ENCODE measurements around the gene PLPP1. TPM values are rescaled to one million over a fixed set of nuclear protein-coding genes. Genes with fewer than 3 reads are reported as not detected.
"Not testable (repeated sequence)": the region's sequence is repeated elsewhere in the genome, so short reads cannot be mapped to it uniquely, and the experiment has no call there.

The PLPP1 gene
- total RNA-seq, 1 donor from 2014 or later = 79.5 TPM

GRCh38 chr5:55511010-55511409 lies 23.8 kb downstream of the PLPP1 start:
- ATAC-seq = no peak
- intact Hi-C loops (cut with DNase I) = no loop called here
- DNase-seq (ENCODE audit: low spot score) = no peak

GRCh38 chr5:55510523-55510880 lies 24.3 kb downstream of the PLPP1 start:
- DNase-seq (ENCODE audit: low spot score) (no peak), ATAC-seq (no peak)
- intact Hi-C loops (cut with DNase I) = no loop called here

DNA sequence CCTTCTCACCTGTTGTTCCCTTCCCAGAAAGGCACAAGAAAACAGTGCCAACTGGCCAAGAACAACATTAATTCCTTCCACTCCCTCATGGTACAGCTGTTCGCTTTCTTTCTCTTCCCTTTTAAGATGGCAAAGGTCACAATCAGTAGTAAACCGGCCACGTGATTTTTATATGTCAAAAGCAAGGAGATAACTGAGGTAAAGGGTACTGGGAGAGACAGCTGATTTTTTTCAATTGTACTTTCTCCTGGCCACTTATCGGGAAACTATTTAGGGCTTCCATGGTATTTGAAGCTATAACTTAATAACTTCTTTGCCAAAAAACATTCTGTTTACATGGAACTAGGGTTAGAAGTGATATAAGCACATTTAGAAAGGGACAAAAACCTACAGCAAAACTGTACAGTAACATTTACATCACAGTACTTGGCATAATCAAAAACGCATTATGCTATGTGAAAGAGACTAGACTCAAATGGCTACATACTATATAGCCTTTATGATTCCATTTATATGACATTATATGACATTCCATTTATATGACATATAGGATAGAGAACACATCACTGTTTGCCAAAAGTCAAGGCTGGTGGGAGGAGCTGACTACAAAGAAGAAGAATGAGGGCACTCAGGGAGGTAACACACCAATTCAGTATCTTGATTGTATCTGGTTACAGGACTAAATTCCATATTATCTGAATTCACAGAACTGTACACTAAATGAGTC lies 24.8 kb downstream of the PLPP1 start:
- DNase-seq (ENCODE audit: low spot score) (no peak), ATAC-seq (peak; percentile 51)
- intact Hi-C loops (cut with DNase I) = no loop called here

DNA sequence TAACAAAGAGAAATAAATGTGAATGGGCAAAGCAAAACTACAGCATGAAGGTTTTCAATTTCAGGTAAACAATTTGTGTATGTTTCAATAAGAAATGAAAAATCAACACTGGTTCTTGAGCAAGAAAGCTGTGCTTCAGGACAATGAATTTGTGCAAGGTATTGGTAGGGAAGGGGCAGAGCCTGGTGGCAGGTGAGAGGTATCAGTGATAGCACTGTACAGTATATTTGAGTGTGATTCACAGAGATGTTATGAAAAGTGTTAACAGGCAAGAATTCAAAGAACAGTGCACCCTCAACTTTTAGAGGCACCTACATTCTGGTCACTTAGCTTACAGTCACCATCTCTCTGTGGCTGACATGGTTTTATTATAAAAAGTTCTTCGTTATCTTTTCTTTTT lies 25.7 kb downstream of the PLPP1 start:
- ATAC-seq (no peak), DNase-seq (ENCODE audit: low spot score) (no peak)
- intact Hi-C loops (cut with DNase I) = no loop called here

- intact Hi-C loops (cut with DNase I) = no loop called here
- DNase-seq (ENCODE audit: low spot score) (no peak), ATAC-seq (no peak)
These were observed 27.2 kb downstream of the PLPP1 start for GRCh38 chr5:55507574-55507973.

DNA sequence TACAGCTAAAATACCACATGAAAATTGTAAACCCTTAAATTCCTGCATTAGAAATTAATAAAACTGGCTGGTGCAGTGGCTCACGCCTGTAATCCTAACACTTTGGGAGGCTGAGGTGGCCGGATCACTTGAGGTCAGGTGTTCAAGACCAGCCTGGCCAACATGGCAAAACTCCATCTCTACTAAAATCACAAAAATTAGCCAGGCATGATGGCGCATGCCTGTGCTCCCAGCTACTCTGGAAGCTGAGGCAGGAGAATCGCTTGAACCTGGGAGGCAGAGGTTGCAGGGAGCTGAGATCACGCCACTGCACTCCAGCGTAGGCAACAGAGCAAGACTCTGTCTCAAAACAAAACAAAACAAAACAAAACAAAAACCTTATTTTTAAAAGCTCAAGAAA lies 29.1 kb downstream of the PLPP1 start:
- DNase-seq (ENCODE audit: low spot score); intact Hi-C loops (cut with DNase I); ATAC-seq: not testable (repeated sequence)

- intact Hi-C loops (cut with DNase I); DNase-seq (ENCODE audit: low spot score); ATAC-seq: not testable (repeated sequence)
These were observed 30.8 kb downstream of the PLPP1 start for GRCh38 chr5:55503917-55504316.

DNA sequence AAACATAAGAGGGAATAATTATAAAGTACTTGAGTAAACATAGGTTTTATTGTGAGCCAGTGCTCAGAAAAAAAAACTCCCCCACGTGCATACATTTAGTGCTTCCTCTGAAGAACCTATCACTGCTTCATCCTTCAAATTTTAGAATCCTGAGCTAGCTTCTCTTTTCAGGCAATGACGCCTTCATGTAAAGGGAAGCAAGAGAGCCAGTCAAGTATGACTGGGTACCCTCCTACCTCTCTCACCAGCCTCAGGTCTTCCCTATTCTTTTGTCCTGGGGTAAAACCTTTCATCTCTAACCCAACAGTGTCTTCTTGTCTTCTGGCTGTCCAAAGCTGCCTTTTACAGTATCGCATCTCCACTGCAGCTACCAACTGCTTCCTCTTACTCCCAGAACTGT lies 32.0 kb downstream of the PLPP1 start:
- intact Hi-C loops (cut with DNase I) = no loop called here
- DNase-seq (ENCODE audit: low spot score) = no peak
- no peak for ATAC-seq

GRCh38 chr5:55498457-55498856 lies 36.3 kb downstream of the PLPP1 start:
- intact Hi-C loops (cut with DNase I) = no loop called here
- DNase-seq (ENCODE audit: low spot score) (no peak), ATAC-seq (no peak)

- intact Hi-C loops (cut with DNase I) = no loop called here
- ATAC-seq (no peak), DNase-seq (ENCODE audit: low spot score) (no peak)
These were observed 37.1 kb downstream of the PLPP1 start for GRCh38 chr5:55497712-55498111.

DNA sequence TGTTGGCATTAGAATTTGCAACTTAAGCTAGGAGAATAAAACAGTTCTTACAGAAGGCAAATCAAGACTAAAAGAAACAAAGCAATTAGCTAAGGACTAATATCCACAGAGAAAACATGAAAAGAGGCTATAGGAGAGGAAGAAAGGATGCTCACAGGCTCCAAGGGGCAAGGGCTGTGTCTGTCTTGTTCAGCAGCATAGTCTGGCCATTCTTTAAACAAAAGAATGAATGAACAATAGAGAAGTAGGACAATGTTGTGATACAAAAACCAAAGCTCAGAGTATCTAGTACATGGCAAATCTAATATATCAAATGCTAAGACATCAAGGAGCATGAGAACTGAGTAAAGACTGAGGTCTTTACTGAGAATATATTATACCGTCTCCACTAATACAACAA lies 39.5 kb downstream of the PLPP1 start:
- intact Hi-C loops (cut with DNase I) = no loop called here
- no peak for DNase-seq (ENCODE audit: low spot score)
- ATAC-seq = no peak

DNA sequence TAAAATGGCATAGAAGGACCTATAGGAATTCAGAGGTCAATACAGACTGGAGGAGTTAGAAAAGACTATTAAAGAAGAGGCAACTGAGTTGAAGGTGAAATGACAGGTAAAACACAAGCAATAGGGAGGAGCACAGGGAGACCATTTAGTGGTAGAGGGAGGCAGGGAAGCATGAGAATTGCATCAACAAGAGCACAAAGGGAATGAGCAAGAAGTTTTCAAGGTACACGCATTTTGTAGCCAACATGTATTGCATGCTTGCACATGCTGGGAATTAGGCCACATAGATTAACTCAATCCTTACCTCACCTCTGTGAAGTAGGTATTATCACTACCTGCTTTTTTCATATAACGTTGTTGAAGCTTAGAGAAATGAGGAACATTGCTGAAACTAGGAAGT lies 42.3 kb downstream of the PLPP1 start:
- intact Hi-C loops (cut with DNase I) = no loop called here
- DNase-seq (ENCODE audit: low spot score) = no peak

DNA sequence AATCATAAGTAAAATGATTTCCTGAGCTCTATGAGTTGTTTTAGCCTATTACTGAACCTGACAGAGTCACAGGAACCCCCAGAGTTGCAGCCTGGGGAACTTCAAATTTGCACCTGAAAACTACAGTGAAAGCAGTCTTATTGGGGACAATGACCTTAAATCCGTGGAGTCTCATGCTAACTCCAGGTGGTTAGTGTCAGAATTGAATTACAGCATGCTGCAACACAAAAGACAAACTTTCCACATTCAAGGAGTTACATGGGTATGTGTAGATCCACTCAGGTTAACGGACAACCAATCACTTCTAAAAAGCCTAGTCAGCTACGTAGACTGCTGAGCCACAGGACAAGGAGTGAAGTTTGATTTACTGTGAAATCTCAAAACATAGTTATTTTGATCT lies 49.7 kb downstream of the PLPP1 start:
- ATAC-seq (no peak), DNase-seq (ENCODE audit: low spot score) (no peak)
- intact Hi-C loops (cut with DNase I) = no loop called here

More for the DNA sequence above, 42.3 kb downstream of the PLPP1 start:
- no peak for ATAC-seq

DNA sequence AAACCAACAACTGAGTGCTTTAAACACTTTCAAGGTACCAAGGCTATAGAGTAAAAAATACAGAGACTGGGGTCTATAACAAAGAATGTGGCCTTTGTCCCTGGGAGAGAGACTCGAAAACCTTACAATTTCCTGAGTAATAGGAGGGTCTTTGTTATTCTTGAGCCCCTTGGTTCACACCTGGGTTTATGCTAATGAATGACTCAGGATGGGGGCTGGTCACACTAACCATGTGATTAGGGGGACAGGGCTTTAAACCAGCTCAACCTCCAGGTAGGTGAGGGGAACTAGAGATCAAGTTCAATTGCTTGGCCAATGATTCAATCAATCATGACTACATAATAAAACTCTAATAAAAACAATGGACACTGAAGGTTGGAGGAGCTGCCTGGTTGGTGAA lies 50.2 kb downstream of the PLPP1 start:
- ATAC-seq (no peak), DNase-seq (ENCODE audit: low spot score) (no peak)
- intact Hi-C loops (cut with DNase I) = no loop called here

GRCh38 chr5:55483885-55484284 lies 50.9 kb downstream of the PLPP1 start:
- DNase-seq (ENCODE audit: low spot score) (no peak), ATAC-seq (no peak)
- intact Hi-C loops (cut with DNase I) = no loop called here

DNA sequence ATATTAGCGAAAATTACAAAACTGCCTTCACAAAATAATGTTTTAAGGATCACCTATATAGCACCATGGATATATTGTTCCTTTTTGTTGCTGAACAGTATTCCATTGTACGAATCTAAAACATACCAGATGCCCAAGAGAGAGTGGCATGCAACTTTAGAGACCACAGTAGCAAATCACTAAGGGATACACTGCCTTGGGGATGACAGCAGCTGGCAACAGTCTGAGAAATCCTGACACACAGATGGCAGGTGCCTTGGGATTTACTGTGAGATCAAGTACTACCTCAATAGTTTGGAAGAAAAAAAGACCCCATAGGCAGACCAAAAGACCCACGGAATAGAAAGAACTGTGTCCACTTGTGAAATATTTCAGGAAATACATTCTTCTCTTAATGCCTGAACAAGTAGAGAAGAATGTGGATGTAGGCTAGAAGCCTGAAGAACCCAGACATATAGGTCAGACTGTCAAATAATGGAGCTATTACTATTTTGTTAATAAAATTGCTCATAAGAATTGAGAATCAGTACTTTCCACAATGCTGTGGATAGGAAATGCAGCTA lies 53.4 kb downstream of the PLPP1 start:
- ATAC-seq (no peak), DNase-seq (ENCODE audit: low spot score) (no peak)
- intact Hi-C loops (cut with DNase I) = no loop called here

GRCh38 chr5:55480781-55481180 lies 54.0 kb downstream of the PLPP1 start:
- DNase-seq (ENCODE audit: low spot score) (no peak), ATAC-seq (no peak)
- intact Hi-C loops (cut with DNase I) = no loop called here

GRCh38 chr5:55472642-55473041 lies 62.1 kb downstream of the PLPP1 start:
- intact Hi-C loops (cut with DNase I) = no loop called here
- DNase-seq (ENCODE audit: low spot score) = no peak

GRCh38 chr5:55471468-55471867 lies 63.3 kb downstream of the PLPP1 start:
- intact Hi-C loops (cut with DNase I) = no loop called here
- DNase-seq (ENCODE audit: low spot score) (no peak), ATAC-seq (no peak)

More at GRCh38 chr5:55472642-55473041, 62.1 kb downstream of the PLPP1 start:
- ATAC-seq = no peak

- intact Hi-C loops (cut with DNase I) = no loop called here
- DNase-seq (ENCODE audit: low spot score) = no peak
- ATAC-seq = no peak
These were observed 64.5 kb downstream of the PLPP1 start for GRCh38 chr5:55470282-55470681.

DNA sequence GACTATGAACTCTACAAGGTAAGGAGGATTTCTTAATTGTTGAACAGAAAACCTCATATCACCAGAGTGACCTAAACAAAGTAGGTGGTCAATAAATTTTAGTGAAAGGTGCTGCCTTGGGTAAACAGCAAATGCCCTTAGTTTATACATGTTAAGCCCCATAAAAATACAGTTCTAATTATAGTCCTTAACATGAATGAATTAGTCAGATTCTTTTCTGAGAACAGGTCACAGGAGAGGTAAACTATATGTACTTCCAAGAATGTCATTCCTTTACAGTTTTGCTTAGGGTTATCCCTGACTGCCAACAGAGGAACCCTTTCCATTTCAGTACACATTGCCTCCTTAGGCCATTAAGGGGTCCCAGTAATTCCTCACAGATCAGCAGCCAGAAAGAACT lies 64.9 kb downstream of the PLPP1 start:
- intact Hi-C loops (cut with DNase I) = no loop called here
- ATAC-seq (no peak), DNase-seq (ENCODE audit: low spot score) (no peak)

Data from sciatic nerve (tissue), 2 donors.